ENCODE data around the gene ZNF862.

GRCh38 chr7:149856583-149856982 lies 18.4 kb downstream of the ZNF862 start:
- TF ChIP-seq RARB (CRISPR knock-in tag; IDR thresholded peaks at IDR 0.05) (no peak), TOX (CRISPR knock-in tag; IDR thresholded peaks at IDR 0.05; ENCODE audit: borderline replicate concordance) (no peak), POU6F1 (CRISPR knock-in tag; IDR thresholded peaks at IDR 0.05; ENCODE audit: borderline replicate concordance, low read depth) (no peak), ESRRG (CRISPR knock-in tag; IDR thresholded peaks at IDR 0.05) (no peak), ZFP30 (CRISPR knock-in tag; IDR thresholded peaks at IDR 0.05) (no peak), ISL1 (CRISPR knock-in tag; IDR thresholded peaks at IDR 0.05) (no peak), ZNF70 (CRISPR knock-in tag; IDR thresholded peaks at IDR 0.05) (no peak), ZNF8 (CRISPR knock-in tag; IDR thresholded peaks at IDR 0.05) (no peak), SNAI2 (CRISPR knock-in tag; IDR thresholded peaks at IDR 0.05) (no peak), TSHZ2 (CRISPR knock-in tag; IDR thresholded peaks at IDR 0.05) (no peak), PPARA (CRISPR knock-in tag; IDR thresholded peaks at IDR 0.05; ENCODE audit: borderline replicate concordance) (no peak), BACH2 (CRISPR knock-in tag; IDR thresholded peaks at IDR 0.05; ENCODE audit: borderline replicate concordance) (no peak)
- TF ChIP-seq, protein P1, sequence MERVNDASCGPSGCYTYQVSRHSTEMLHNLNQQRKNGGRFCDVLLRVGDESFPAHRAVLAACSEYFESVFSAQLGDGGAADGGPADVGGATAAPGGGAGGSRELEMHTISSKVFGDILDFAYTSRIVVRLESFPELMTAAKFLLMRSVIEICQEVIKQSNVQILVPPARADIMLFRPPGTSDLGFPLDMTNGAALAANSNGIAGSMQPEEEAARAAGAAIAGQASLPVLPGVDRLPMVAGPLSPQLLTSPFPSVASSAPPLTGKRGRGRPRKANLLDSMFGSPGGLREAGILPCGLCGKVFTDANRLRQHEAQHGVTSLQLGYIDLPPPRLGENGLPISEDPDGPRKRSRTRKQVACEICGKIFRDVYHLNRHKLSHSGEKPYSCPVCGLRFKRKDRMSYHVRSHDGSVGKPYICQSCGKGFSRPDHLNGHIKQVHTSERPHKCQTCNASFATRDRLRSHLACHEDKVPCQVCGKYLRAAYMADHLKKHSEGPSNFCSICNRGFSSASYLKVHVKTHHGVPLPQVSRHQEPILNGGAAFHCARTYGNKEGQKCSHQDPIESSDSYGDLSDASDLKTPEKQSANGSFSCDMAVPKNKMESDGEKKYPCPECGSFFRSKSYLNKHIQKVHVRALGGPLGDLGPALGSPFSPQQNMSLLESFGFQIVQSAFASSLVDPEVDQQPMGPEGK (CRISPR knock-in tag; IDR thresholded peaks at IDR 0.05; ENCODE audit: borderline replicate concordance): no peak
- TF ChIP-seq, protein P2, sequence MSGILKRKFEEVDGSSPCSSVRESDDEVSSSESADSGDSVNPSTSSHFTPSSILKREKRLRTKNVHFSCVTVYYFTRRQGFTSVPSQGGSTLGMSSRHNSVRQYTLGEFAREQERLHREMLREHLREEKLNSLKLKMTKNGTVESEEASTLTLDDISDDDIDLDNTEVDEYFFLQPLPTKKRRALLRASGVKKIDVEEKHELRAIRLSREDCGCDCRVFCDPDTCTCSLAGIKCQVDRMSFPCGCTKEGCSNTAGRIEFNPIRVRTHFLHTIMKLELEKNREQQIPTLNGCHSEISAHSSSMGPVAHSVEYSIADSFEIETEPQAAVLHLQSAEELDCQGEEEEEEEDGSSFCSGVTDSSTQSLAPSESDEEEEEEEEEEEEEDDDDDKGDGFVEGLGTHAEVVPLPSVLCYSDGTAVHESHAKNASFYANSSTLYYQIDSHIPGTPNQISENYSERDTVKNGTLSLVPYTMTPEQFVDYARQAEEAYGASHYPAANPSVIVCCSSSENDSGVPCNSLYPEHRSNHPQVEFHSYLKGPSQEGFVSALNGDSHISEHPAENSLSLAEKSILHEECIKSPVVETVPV (CRISPR knock-in tag; IDR thresholded peaks at IDR 0.05): no peak

Measured in SK-N-SH treated with all-trans-retinoic acid at 6 μM for 48 hours (cell line).